Measurements from ENCODE around the gene RNPEP. TPM values are rescaled to one million over a fixed set of nuclear protein-coding genes. Genes with fewer than 3 reads are reported as not detected.
"Not testable (repeated sequence)": the region's sequence is repeated elsewhere in the genome, so short reads cannot be mapped to it uniquely, and the experiment has no call there.

RNPEP gene
- total RNA-seq, 2 experiments from 2014 or later, result 14.7 to 52.1 TPM

- H2AFZ ChIP-seq (ENCODE audit: low read length), result no peak overlapping the region
- no peaks in the 10 kb centered on the region for H3K9me2 ChIP-seq (ENCODE audit: insufficient read depth, low read length)
- BruUV-seq (replicated peaks), result no TSS peak
- no peak overlapping the region for H3K27ac ChIP-seq (ENCODE audit: low read depth, low read length, poor library complexity, severe bottlenecking)
- no peak overlapping the region for H3K4me2 ChIP-seq (ENCODE audit: low read length)
- no peaks in the 10 kb centered on the region for H3K79me2 ChIP-seq (ENCODE audit: insufficient read depth, low read depth, low read length)
- no peaks in the 10 kb centered on the region for H3K9me3 ChIP-seq (ENCODE audit: low read length)
- no peak for TF ChIP-seq CTCF (conservative IDR thresholded peaks at IDR 0.05; ENCODE audit: low read length)
- no peak for TF ChIP-seq EZH2phosphoT487 (IDR thresholded peaks at IDR 0.05; ENCODE audit: borderline replicate concordance, low read depth, low read length)
- H3K36me3 ChIP-seq (ENCODE audit: insufficient read depth, low read length), result no peaks in the 10 kb centered on the region
- H3K4me1 ChIP-seq (ENCODE audit: insufficient read depth, low read length, poor library complexity, severe bottlenecking), result no peaks in the 10 kb centered on the region
- CTCF ChIA-PET (ENCODE audit: unreplicated experiment), result no interaction called here
- H3K4me3 ChIP-seq (ENCODE audit: low read depth, low read length, poor library complexity, severe bottlenecking), result no peak overlapping the region
- intact Hi-C loops (cut with micrococcal nuclease; ENCODE audit: unreplicated experiment), result no loop called here
- no peaks in the 10 kb centered on the region for H4K20me1 ChIP-seq (ENCODE audit: insufficient read depth, low read length)
- POLR2A ChIA-PET, result no interaction called here
- no peak for DNase-seq (ENCODE audit: low spot score)
These were observed 71.6 kb downstream of the RNPEP start for GRCh38 chr1:202054094-202054493.

- BruUV-seq (replicated peaks); H3K4me3 ChIP-seq (ENCODE audit: low read depth, low read length, poor library complexity, severe bottlenecking); POLR2A ChIA-PET: not testable (repeated sequence)
These were observed 72.2 kb downstream of the RNPEP start for GRCh38 chr1:202054673-202055072.

More at GRCh38 chr1:202054673-202055072, 72.2 kb downstream of the RNPEP start:
- H3K9me3 ChIP-seq (ENCODE audit: low read length); intact Hi-C loops (cut with micrococcal nuclease; ENCODE audit: unreplicated experiment); H3K27ac ChIP-seq (ENCODE audit: low read depth, low read length, poor library complexity, severe bottlenecking); H3K36me3 ChIP-seq (ENCODE audit: insufficient read depth, low read length); DNase-seq (ENCODE audit: low spot score); CTCF ChIA-PET (ENCODE audit: unreplicated experiment); H3K9me2 ChIP-seq (ENCODE audit: insufficient read depth, low read length); H4K20me1 ChIP-seq (ENCODE audit: insufficient read depth, low read length); H3K79me2 ChIP-seq (ENCODE audit: insufficient read depth, low read depth, low read length); H3K4me2 ChIP-seq (ENCODE audit: low read length); H2AFZ ChIP-seq (ENCODE audit: low read length); H3K4me1 ChIP-seq (ENCODE audit: insufficient read depth, low read length, poor library complexity, severe bottlenecking): not testable (repeated sequence)

Small RNA genes within 50 kb of the gene (microRNA-seq; reads per million reads assigned to microRNA genes)
- gene MIR6740 (ENCODE audit: borderline replicate concordance), result not detected

Small RNA genes within 50 kb of the gene (small RNA-seq; reads per million reads assigned to genes)
- not detected for gene AL691482.1
- not detected for gene AL691482.2
- not detected for gene MIR6740
- gene RF00156, result not detected

Other genes starting within 250 kb of the RNPEP start
- gene IPO9, start 153.5 kb upstream of the RNPEP start, total RNA-seq (2014; rRNA removed; shearing (Covaris generic)), result 47.2 and 53.3 TPM in 2 replicates
- 67.9 and 72.5 TPM in 2 replicates for gene IPO9, start 153.5 kb upstream of the RNPEP start, total RNA-seq (2022)
- 0.46 TPM in 1 of 2 replicates, not detected in the other for gene SHISA4, start 93.8 kb upstream of the RNPEP start, total RNA-seq (2014; rRNA removed; shearing (Covaris generic))
- gene SHISA4, start 93.8 kb upstream of the RNPEP start, total RNA-seq (2022), result not detected in 2 replicates
- not detected in 2 replicates for gene LMOD1, start 36.1 kb upstream of the RNPEP start, total RNA-seq (2014; rRNA removed; shearing (Covaris generic))
- not detected in 2 replicates for gene LMOD1, start 36.1 kb upstream of the RNPEP start, total RNA-seq (2022)
- 41.2 and 43.8 TPM in 2 replicates for gene TIMM17A, start 27.1 kb upstream of the RNPEP start, total RNA-seq (2014; rRNA removed; shearing (Covaris generic))
- 55.6 and 67.2 TPM in 2 replicates for gene TIMM17A, start 27.1 kb upstream of the RNPEP start, total RNA-seq (2022)
- 0.09 TPM in 1 of 2 replicates, not detected in the other for gene ELF3, start 27.9 kb downstream of the RNPEP start, total RNA-seq (2014; rRNA removed; shearing (Covaris generic))
- 0.18 and 0.44 TPM in 2 replicates for gene ELF3, start 27.9 kb downstream of the RNPEP start, total RNA-seq (2022)
- 0.03 TPM in 1 of 2 replicates, not detected in the other for gene GPR37L1, start 140.3 kb downstream of the RNPEP start, total RNA-seq (2014; rRNA removed; shearing (Covaris generic))
- gene GPR37L1, start 140.3 kb downstream of the RNPEP start, total RNA-seq (2022), result not detected in 2 replicates
- 25.1 and 25.7 TPM in 2 replicates for gene ARL8A, start 162.1 kb downstream of the RNPEP start, total RNA-seq (2014; rRNA removed; shearing (Covaris generic))
- 44.6 and 46.1 TPM in 2 replicates for gene ARL8A, start 162.1 kb downstream of the RNPEP start, total RNA-seq (2022)
- 54.2 and 67.5 TPM in 2 replicates for gene PTPN7, start 178.0 kb downstream of the RNPEP start, total RNA-seq (2014; rRNA removed; shearing (Covaris generic))
- 79.1 and 83.1 TPM in 2 replicates for gene PTPN7, start 178.0 kb downstream of the RNPEP start, total RNA-seq (2022)
- gene LGR6, start 211.2 kb downstream of the RNPEP start, total RNA-seq (2014; rRNA removed; shearing (Covaris generic)), result not detected in 2 replicates
- gene LGR6, start 211.2 kb downstream of the RNPEP start, total RNA-seq (2022), result not detected in 2 replicates